Erythroblast (primary cell): ENCODE results near the gene UBA7.

Experiments
- GATA1 ChIP-seq: IDR thresholded peaks from 2 replicates; pipeline ENCODE4 v1.6.1; 2011; ENCODE audit warnings: low read depth, mild to moderate bottlenecking, control low read depth, low read length, moderate library complexity
- POLR2A ChIP-seq: IDR thresholded peaks from 2 replicates; pipeline ENCODE4 v1.6.1; 2011; ENCODE audit warnings: mild to moderate bottlenecking, low read length

GRCh38 chr3:49855662-49856061, 41.9 kb upstream of the UBA7 start:
- no peak for TF ChIP-seq GATA1
- no peak for TF ChIP-seq POLR2A
